ENCODE data around the gene TTLL12.
A peak's percentile ranks its signal among the peaks of the same experiment; 100 is the strongest.

The TTLL12 gene

DNA sequence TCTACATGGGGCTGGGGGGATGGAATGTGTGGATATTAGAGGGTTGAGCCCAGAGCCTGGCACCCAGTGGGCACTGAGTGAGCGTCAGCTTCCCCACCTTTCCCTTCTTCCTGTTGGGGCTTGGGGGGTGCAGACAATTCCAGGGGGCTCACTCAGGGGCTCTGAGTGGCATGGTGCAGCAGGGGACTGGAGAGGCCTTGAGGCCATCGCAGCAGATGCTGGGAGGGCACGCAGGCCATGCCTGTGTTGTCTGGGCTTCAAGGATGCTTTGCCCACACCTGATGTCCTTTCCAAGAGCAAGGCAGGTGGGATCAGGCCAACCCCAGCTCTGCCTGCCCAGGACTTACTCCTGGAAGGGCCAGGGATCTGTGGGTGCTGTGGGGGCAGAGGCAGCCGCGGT lies 11.2 kb upstream of the TTLL12 start:
- no peak for DNase-seq

DNA sequence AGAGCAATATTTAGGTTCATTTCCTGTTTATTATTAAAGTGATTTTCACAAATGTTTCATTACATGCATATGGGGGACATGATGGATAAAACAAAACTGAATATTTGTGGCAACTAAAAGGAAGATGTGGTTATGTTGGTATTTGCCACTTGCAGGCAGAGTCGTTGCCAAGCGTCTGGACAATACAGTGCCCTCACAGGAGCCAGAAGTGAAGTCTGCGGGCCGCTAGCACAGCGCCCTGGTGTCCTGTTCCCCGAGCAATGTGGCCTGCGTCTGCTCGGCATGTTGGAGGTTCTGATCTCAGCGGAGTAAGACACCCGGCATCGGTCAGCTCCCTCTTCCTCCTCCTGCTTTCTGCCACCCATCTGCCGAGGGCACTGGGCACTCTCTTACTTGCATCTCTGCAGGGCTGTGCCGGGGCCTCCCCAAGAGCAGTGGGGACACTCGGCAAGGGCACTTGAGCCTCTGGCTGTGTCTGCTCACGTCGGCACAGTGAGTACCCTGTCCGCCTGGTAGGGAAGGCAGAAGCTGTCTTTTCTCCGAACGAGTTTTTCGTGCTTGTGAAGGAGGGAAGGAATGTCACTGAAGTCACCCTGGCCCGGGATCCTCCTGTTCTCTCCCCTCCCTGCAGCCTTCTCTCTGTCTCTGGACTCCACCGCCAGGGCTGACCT lies 10.5 kb upstream of the TTLL12 start:
- no peak for DNase-seq

DNA sequence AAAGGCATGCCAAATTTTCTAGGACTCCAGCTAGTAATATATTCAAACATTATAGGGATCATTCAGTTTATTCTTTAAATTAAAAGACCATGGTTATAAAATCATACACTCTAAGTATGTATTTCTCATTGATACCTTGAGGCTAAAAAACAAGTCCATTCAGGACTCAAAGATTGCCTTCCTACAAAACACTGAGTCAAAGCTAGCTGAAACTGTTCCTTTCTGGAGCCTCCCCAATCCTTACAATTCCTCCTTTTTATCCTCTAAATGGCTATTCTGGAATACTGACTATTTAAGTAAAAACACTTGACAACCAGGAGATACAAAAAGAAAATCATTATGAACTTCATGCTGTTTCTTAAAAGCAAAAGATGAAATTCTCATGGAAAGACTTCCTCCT lies 4.9 kb upstream of the TTLL12 start:
- DNase-seq: no peak

DNA sequence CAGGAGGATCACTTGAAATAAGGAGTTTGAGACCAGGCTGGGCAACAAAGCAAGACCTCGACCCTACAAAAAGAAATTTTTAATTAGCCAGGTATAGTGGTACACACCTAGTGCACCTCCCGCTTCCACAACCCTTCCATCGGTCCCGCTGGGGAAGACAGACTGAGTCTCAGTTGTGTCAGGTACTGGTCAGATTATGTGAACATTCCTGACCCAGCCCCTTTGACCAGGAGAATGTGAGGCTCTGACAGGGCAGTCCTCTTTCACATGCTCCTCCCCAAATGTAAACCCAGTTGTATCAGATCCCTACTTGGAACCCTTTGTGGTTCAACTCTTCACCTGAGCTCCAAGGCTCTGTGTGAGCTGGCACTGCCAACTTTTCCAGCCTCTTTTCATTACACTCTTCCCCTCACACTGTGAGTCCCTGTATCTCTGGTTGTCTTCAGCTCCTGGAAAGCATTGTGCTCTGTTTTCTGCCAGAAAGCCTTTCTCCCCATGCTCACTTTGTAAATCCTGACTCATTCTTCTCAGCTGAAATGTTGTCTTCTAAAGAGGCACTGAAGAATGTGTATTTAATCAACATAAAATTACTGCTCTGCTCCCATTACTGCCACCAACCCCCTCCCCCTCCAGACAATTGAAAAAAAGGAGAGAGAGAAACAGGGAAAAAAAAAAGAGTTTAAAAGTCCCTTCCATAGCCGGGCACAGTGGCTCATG lies 2.1 kb upstream of the TTLL12 start:
- DNase-seq: no peak

DNA sequence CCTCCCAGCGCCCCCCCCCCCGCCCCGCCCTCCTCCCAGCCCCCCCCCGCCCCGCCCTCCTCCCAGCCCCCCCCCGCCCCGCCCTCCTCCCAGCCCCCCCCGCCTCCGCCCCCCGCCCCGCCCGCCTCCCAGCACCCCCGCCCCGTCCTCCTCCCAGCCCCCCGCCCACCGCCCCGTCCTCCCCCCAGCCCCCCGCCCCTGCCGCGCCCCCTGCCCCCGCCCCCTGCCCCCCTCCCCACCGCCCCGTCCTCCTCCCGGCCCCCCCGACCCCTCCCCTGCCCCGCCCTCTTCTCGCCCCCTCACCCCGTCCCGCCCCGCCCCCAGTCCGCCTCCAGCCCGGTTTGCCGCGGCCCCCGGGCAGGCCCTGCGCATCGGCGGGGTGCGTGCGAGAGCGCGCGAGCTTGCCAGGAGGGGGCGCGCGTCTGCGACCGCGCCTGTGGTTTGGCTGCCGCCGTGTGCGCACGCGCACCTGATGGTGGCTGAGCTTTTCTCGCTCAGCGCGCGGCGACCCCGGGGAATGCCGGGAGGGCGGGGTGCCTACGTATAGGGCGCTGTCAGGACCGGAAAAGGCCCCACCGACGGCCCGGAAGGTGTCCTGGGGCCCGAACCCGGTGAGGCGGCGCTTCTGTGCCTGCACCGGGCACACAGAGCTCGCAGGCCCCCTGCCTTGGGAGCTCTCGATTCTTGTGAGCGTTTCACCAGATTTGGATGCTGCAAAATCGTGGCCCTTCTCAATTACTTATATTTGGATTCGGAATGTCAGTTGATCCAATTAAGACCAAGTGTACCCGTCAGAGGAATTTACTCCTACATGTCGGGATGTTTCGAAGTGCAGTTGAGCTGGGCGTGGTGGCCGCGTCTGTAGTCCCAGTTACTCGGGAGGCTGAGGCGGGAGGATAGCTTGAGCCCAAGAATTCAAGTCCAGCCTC lies 501 bp upstream of the TTLL12 start:
- DNase-seq: peak; percentile 95

DNA sequence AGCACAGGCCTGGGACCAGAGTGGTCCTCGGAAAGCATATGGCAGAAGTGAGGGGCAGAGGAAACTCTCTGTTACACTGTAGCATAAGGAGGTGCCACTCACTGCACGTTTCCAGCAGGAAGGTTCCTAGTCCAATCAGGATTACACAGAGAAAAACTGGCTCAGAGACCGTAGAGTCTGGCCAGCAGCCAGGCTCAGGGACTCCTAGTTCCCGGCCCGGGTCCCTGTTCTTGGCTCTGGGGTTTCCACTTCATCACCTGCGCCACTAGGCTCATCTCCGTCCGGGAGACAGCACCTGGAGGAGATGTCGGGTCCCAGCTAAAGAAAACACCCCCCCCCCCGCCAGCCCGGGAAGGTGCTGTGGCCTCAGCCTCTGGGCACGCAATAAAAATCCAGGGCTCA lies 1.1 kb downstream of the TTLL12 start:
- DNase-seq: no peak

DNA sequence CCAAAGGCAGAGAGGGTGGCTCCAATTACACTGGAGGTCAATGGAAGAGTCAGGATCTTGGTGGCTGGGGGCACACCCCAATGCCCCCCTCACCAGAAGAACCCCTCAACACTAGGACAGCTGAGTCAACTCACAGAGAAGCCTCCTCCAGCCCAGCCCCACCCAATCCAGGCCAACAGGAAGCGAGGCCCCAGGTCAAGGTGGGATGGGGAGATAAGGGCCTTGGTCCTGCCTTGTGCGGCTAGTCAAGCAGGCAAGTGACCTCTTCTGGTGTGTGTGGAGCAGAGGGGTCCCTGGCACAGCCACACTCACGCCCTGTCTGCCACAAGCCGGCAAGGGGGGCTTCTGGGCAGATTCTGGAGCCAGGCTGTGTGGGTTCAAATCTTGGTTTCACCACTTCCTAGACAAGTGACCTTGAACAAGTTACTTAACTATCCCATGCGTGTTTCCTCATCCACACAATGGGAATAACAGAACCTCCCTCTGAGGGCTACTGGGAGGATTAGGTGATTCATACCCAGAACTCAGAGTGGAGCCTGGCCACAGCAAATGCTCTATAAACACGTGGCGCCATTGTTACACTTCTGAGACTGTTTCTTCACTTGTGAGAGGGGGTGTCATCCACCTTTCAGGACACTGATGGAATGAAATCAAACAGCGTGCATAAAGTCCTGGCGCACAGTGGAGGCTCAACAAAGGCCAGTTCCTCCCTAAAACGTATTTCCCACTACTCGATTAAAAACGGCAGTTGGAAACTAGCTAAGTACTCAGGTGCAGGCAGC lies 3.2 kb downstream of the TTLL12 start:
- no peak for DNase-seq

DNA sequence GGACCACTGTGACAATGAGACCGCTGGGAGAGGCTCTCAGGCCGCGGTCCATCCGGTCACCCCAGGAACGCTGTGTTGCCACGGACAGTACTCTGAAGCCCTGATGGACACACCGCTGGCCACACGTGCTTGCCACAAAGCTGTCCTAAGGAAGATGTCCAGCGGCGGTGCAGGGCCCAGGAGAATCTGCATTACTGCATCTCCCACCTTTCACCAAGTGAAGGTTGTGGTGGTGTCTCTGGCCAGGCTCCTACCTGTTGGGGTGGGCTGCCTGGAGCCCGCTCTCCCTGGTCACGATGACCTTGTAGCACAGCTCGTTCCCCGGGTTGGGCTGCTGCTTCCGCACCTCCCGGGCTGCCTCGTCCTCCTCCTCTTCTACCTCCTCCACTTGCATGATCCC lies 4.2 kb downstream of the TTLL12 start:
- DNase-seq: no peak

DNA sequence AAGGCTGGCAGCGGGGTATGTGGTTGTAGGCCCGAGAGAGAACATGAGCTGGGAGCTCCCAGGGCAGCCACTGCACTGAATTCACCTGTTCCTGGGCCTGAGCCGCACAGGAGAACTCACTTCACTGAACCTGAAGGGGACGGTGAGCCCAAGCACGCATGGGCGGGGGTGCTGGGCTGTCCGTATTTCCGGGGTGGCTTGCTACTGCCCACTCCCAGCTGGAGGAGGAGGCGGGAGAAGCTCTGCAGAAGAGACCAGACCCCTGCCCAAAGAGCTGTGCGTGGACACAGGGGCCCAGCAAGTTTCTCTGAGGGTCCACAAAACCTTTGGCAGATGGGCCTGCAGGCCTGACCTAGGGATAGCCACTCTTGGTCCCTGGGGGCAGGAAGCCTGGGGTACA lies 4.8 kb downstream of the TTLL12 start:
- DNase-seq: no peak

DNA sequence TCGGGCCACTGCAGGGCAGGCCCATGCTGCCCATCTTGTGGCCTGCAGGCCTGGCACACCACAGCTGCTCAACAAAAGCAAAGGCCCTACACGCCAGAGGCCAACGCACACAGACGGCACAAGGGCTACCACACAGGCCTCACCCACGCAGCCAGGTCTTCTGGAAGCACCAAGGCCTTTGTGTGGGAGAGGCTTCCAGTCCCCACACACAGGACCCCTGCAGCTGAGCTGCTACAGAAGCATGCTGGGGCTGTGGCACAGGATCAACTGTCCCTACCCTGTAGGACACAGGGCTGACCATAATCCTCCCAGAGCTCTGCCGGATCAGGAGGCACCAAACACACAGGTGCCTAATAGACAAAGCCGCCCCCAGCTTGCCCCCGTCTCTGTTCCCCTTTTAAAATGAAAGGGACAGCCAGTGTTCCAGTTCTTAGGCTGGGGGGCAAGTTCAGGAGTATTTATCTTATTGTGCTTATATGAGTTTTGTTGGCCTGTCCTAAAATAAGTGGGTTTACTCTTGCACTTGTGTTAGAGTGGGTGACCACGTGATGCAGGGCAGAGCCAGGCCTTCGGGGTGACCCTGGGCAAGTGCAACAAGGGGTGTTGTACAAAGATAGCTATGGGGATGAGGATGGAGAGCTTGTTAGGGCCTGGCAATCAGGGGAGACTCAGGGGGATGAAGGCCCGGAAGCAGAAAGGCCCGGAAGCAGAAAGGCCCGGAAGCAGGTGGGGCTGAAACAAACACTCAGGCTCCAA lies 5.4 kb downstream of the TTLL12 start:
- no peak for DNase-seq

DNA sequence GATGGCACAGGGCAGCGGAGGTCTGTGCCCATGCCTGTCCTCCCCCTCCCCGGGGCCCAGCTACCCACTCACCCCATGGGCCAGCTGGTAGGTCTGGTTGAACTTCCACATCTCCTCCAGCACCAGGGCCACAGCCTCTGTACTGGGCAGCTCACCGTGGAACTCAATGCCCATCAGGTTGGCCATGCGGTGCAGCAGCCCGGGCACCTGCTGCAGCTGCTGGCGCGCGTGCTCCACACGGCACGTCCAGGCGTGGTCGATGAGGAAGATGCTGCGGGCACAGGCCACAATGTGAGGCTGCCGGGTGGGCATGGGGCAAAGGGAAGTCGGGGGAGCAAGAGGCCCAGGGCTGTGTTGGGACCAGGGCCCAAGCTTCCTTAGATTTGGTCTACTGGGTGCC lies 6.3 kb downstream of the TTLL12 start:
- no peak for DNase-seq

DNA sequence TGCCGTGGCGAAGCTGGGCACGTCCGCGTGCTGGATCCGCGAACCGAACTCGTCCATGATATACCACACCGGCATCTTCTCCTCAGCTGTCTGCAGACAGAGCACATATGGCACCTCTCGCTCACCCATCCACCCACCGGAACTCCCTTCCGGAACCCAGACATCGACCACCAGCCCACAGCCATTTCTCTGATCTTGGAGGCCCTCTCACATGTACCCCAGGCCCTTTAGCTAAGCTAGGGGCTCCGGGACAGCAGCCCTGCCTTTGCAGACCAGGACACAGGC lies 7.1 kb downstream of the TTLL12 start:
- DNase-seq: no peak

DNA sequence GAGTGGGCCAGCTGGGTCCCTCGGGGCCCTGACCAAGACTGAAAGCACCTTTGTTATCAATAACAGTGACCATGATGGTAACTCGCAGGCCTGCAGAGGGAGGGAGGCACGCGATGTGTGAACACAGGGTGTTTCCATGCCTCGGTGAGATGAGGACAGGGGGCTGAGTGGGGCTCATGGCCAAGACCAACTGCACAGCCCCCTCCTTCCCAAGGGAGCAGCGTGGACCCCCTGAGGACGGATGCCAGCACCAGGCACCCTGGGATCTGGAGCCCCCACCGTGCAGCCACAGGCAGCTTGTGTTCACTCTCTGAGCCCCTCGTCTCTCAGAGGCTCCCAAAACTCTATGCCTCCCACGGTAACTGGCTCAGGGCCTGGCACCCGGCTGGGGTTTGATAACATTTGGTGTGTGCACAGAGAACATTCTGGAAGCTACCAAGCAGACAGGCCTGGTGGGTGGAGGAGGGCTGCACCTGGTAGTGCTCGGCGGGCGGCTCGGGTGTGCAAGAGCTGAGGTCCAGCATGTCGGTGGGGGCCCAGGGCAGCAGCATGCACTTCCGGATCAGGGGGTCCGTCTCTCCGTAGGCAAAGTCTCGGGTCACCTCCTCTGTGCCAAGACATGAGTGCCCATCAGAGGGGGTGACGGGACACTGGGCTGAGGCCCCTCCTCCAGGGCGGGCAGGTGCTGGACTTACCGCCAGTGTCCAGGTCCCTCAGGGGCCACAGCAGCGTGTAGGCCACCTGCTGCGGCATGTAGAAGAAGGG lies 7.6 kb downstream of the TTLL12 start:
- no peak for DNase-seq

DNA sequence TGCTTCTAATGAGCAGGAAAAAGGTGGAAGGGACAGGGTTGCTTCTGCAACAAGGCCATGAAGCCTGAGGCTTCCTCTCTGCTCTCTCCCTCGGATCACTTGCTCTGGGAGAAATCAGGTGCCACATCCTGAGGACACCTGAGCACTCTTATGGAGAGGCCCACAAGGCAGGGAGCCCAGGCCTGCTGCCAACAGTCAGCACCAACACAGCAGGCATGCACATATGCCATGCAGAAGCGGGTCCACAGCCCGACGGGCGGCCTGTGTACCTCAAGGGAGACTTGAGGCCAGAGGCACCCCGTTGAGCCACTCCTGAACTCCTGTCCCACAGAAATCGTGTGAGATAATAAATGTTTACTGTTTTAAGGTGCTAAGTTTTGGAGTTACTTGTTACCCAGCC lies 9.5 kb downstream of the TTLL12 start:
- no peak for DNase-seq

DNA sequence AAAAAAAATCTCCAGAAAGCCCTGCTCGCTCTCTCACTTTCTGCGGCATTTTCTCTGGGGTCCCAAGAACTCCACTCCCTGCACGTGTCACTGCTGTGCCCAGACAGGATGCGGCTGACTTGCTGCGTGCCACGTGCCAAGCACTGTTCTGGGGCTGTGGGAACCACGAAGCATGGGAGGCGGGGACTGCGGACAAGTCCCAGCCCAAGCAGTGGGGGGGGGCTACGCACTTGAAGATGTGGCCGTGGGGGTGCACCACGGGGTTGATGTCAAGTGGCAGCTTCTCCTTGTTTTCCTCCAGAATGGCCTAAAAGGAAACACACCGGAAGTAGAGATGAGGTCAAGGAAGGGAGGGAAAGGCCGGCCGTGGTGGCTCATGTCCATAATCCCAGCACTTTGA lies 10.8 kb downstream of the TTLL12 start:
- DNase-seq: no peak

DNA sequence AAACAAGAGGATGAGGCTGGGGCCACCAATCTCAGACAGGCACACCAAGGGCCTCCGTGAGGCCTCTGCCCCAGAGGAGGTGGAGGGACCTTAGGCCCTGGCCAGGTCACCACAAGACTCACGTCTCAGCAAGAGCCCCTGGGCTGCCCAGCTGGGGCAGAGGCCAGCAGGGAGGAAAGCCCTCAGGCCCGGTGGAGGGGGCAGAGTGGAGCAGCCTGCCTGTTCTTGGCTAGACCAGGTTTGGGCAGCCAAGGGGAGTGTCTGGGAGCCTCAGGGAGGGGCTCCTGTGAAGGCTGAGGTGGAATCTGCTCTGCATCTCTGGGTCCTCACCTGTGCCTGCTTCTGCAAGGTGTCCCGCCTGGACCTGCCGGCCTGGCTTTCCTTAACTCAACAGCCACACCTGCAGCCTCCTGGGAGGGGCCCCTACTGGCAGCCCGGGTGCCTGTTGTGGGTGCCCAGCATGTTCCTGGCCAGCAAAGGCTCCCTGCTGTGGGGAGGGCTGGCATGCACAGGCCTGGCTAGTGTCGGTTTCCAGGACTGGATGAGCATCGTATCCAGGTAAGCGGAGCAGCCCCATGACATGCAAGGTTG lies 11.9 kb downstream of the TTLL12 start:
- DNase-seq: no peak

DNA sequence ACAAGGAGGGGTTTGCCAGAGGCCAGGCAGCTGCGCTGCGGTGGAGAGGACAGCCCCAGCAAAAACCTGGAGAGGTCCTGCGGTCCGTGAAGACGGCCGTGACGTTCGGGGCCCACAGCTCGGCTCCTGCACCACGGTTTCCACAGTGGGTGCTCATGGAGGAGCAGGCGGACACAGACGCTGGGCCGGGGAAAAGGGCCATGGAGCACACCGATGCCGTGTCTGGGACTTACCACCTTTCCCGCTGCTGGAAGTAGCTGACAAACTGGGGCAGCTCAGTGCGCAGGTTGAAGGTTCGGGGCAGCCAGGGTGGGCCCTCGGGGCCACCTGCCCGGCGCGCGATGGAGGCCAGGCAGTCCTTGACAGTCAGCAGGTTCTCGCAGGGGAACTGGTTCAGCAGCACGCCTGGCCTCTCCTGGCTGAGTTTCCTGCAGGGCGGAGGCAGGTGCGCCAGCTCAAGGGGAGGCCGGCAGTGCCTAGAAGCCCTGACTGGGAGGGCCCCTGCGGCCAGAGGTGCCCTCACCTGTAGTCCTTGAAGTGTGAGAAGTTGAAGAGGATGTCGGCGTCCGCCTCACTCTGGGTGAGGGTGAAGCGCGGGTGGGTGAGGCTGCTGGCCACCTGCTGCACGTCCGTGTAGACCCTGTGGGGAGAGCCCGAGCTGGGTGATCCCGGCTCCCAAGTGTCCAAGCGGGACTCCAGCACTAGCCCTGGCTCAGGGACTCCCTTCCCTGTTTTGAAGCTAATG lies 12.8 kb downstream of the TTLL12 start:
- no peak for DNase-seq

DNA sequence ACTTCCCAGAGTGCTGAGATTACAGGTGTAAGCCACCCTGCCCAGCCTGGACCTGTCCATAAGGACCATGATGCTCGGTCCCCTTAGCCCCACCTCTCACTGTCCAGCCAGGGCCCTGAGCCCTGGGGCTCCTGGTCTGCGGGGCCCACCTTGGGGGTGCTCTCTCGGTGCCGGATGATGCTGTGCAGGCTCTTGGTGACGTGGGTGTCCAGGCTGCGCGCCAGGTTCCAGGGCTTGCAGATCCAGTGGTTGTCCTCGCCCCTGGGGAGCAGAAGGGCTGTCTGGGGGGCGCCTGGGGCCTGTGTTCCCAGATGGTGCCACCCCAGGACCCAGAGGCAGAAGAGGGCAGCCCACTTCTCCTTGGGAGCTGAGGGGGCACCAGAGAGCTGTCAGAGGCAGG lies 13.4 kb downstream of the TTLL12 start:
- no peak for DNase-seq

DNA sequence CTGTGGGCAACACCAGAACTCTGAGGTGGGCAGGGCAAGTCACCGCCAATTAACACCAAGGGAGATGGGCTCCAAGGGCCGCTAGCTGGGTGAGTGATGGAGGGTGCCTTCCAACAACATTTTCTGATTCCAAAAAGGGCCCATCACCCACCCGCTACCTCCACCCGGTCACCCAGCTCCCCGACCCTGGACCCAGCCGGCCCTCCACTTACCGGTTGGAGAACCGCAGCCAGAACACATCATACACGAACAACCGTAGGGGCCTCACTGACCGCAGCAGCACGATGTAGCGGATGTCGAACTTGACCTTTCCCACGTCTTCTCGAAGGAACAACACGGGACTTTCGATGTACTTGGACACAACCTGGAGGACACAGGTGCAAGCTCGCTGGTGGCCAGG lies 14.7 kb downstream of the TTLL12 start:
- DNase-seq: no peak

DNA sequence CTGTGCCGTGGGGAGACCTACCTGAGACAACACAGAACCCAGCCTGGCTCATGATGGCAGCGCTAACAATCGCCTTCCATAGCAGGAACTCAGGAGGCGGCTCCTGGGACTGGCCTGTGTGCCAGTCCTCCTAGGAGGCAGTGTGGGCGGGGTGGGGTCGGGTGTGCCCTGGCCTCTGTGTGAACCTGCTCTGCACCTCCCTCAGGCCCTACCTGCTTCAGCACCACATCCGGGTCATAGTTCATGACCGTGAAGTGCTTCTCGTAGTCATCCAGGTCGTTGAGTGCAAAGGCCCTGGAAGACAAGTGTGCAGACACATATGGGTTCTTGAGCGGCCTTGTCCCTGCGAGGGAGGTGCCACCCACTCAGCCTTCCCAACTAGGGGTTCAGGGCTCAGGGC lies 15.3 kb downstream of the TTLL12 start:
- no peak for DNase-seq
